Measurements from ENCODE around the gene PNMT. TPM values are rescaled to one million over a fixed set of nuclear protein-coding genes. Genes with fewer than 3 reads are reported as not detected.

Gene PNMT
- total RNA-seq, 1 donor from 2014 or later, result not detected

GRCh38 chr17:39650121-39650579 lies 18.1 kb upstream of the PNMT start:
- H3K27me3 Mint-ChIP-seq (ENCODE audit: unreplicated experiment), result peaks cover 7% of the 10 kb centered on the region
- H3K36me3 Mint-ChIP-seq (ENCODE audit: unreplicated experiment), result no peaks in the 10 kb centered on the region
- H3K27ac Mint-ChIP-seq (ENCODE audit: unreplicated experiment), result no peak overlapping the region
- DNase-seq, result no peak
- peaks cover 3% of the 10 kb centered on the region for H3K9me3 Mint-ChIP-seq (ENCODE audit: unreplicated experiment)
- peaks cover 2% of the 10 kb centered on the region for H3K4me1 Mint-ChIP-seq (ENCODE audit: low read depth, unreplicated experiment)
- H3K4me3 Mint-ChIP-seq (ENCODE audit: unreplicated experiment), result no peak overlapping the region
- TF ChIP-seq, protein P1, sequence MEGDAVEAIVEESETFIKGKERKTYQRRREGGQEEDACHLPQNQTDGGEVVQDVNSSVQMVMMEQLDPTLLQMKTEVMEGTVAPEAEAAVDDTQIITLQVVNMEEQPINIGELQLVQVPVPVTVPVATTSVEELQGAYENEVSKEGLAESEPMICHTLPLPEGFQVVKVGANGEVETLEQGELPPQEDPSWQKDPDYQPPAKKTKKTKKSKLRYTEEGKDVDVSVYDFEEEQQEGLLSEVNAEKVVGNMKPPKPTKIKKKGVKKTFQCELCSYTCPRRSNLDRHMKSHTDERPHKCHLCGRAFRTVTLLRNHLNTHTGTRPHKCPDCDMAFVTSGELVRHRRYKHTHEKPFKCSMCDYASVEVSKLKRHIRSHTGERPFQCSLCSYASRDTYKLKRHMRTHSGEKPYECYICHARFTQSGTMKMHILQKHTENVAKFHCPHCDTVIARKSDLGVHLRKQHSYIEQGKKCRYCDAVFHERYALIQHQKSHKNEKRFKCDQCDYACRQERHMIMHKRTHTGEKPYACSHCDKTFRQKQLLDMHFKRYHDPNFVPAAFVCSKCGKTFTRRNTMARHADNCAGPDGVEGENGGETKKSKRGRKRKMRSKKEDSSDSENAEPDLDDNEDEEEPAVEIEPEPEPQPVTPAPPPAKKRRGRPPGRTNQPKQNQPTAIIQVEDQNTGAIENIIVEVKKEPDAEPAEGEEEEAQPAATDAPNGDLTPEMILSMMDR (IDR thresholded peaks at IDR 0.05; ENCODE audit: partially characterized antibody, unreplicated experiment), result no peak

GRCh38 chr17:39651923-39652586 lies 16.2 kb upstream of the PNMT start:
- Mint-ChIP-seq H3K4me3 (ENCODE audit: unreplicated experiment) (no peak overlapping the region), H3K36me3 (ENCODE audit: unreplicated experiment) (no peaks in the 10 kb centered on the region), H3K27ac (ENCODE audit: unreplicated experiment) (peak overlapping the region; percentile 17), H3K4me1 (ENCODE audit: low read depth, unreplicated experiment) (peaks cover 2% of the 10 kb centered on the region), H3K9me3 (ENCODE audit: unreplicated experiment) (peaks cover 5% of the 10 kb centered on the region), H3K27me3 (ENCODE audit: unreplicated experiment) (peaks cover 12% of the 10 kb centered on the region)
- TF ChIP-seq, protein P1 (IDR thresholded peaks at IDR 0.05; ENCODE audit: partially characterized antibody, unreplicated experiment), result no peak
- no peak for DNase-seq

GRCh38 chr17:39652587-39653315 lies 15.5 kb upstream of the PNMT start:
- no peak overlapping the region for H3K4me3 Mint-ChIP-seq (ENCODE audit: unreplicated experiment)
- H3K27ac Mint-ChIP-seq (ENCODE audit: unreplicated experiment), result peak overlapping the region; percentile 17
- DNase-seq, result no peak
- H3K9me3 Mint-ChIP-seq (ENCODE audit: unreplicated experiment), result peaks cover 5% of the 10 kb centered on the region
- TF ChIP-seq, protein P1 (IDR thresholded peaks at IDR 0.05; ENCODE audit: partially characterized antibody, unreplicated experiment), result no peak
- peaks cover 2% of the 10 kb centered on the region for H3K4me1 Mint-ChIP-seq (ENCODE audit: low read depth, unreplicated experiment)
- peaks cover 12% of the 10 kb centered on the region for H3K27me3 Mint-ChIP-seq (ENCODE audit: unreplicated experiment)
- no peaks in the 10 kb centered on the region for H3K36me3 Mint-ChIP-seq (ENCODE audit: unreplicated experiment)

DNA sequence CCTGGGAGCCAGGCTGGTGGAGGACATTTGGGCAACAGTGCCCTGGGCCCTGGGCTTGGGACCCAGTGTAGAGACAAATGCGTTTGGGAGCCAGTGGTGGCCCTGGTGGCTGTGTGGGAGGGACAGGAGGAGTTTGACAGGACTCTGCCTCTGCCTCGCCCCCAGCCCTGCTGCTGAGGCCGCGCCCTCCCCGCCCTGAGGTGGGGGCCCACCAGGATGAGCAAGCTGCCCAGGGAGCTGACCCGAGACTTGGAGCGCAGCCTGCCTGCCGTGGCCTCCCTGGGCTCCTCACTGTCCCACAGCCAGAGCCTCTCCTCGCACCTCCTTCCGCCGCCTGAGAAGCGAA lies 15.0 kb upstream of the PNMT start:
- Mint-ChIP-seq H3K4me1 (ENCODE audit: low read depth, unreplicated experiment) (peaks cover 2% of the 10 kb centered on the region), H3K9me3 (ENCODE audit: unreplicated experiment) (peaks cover 5% of the 10 kb centered on the region), H3K27me3 (ENCODE audit: unreplicated experiment) (peaks cover 12% of the 10 kb centered on the region), H3K4me3 (ENCODE audit: unreplicated experiment) (no peak overlapping the region), H3K27ac (ENCODE audit: unreplicated experiment) (no peak overlapping the region), H3K36me3 (ENCODE audit: unreplicated experiment) (no peaks in the 10 kb centered on the region)
- DNase-seq, result no peak
- TF ChIP-seq, protein P1 (IDR thresholded peaks at IDR 0.05; ENCODE audit: partially characterized antibody, unreplicated experiment), result no peak

All from glutamatergic neuron (in vitro differentiated cells).